Upper lobe of left lung (tissue), 4 donors: ENCODE results near the gene KCNJ4.
A peak's percentile ranks its signal among the peaks of the same experiment; 100 is the strongest.

ENCODE experiments used
- CTCF ChIP-seq, 6 experiments: fragments of 450-650 bp in 4 of 6; fragments of 200-600 bp in 2 of 6; sonication (generic) in 2 of 6; IDR thresholded peaks; one replicate each; pipeline ENCODE4 v1.5.1; 2016 to 2019; ENCODE audit warnings: antibody characterized with exemption in 6 of 6
- EP300 ChIP-seq, 4 donors: sonication (generic); formaldehyde crosslinking; IDR thresholded peaks; one replicate each; pipeline ENCODE4 v1.5.1; 2017; ENCODE audit warnings: antibody characterized with exemption in 4 of 4, control low read depth in 2 of 4
- POLR2A ChIP-seq, 4 donors: fragments of 450-650 bp; IDR thresholded peaks; one replicate each; pipeline ENCODE4 v1.5.1; 2016 to 2017; ENCODE audit warnings: antibody characterized with exemption in 4 of 4, mild to moderate bottlenecking in 2 of 4
- POLR2AphosphoS5 ChIP-seq, 2 donors: sonication (generic); formaldehyde crosslinking; IDR thresholded peaks; one replicate each; pipeline ENCODE4 v1.5.1; 2017; ENCODE audit warnings: antibody characterized with exemption in 2 of 2

DNA sequence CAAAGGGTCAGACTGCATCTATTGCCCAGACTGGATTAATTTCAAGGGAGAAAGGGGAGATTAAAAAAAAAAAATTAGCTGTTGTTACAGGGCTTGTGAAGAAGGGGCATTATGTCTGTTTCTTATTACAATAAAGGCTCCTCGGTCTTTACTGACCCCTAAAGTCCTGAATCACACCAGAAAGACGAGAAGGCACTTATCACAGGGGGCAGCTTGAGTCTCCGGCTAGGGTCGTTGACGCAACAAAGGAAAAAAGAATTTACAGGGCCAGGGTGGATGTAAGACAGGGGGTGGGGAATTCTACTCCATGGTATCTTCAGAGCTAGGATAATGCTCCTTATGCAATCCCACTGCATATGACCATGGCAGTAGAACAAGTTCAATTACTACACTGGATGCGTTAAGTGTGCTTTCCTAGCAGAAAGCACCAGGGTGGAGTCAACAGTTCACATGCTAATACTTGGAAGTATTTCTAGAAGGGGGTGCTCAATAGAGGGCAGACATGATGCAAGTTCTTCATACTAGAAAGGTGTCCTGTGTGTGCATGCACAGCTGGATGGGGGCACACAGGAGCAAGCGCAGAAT lies 34.7 kb upstream of the KCNJ4 start:
- TF ChIP-seq CTCF (IDR thresholded peaks at IDR 0.05), result no peak
- peak in 1 of 4 donors; percentile 12 for TF ChIP-seq POLR2A (IDR thresholded peaks at IDR 0.05)
- no peak for TF ChIP-seq EP300 (IDR thresholded peaks at IDR 0.05)
- no peak for TF ChIP-seq POLR2AphosphoS5 (IDR thresholded peaks at IDR 0.05)
